Cardiac muscle cell (in vitro differentiated cells and primary cell): Measurements from ENCODE around the gene RARA. TPM values are rescaled to one million over a fixed set of nuclear protein-coding genes. Genes with fewer than 3 reads are reported as not detected.
A peak's percentile ranks its signal among the peaks of the same experiment; 100 is the strongest.

ENCODE experiments used
- DNase-seq, 2 donors: peaks; one replicate each; pipeline versions ENCODE4 v3.0.0 to v3.0.0-alpha.2; 2010 to 2017; ENCODE audit warnings: low read depth in 1 of 2, low spot score in 1 of 2
- H3K27ac ChIP-seq: fragments of 200-600 bp; sonication (generic); 2 replicates; pipeline ENCODE4 v1.5.1; 2016
- H3K27me3 ChIP-seq: fragments of 200-600 bp; sonication (generic); 2 replicates; pipeline ENCODE4 v1.6.0; 2016; ENCODE audit warnings: control low read depth
- H3K36me3 ChIP-seq: fragments of 200-600 bp; sonication (generic); 2 replicates; pipeline ENCODE4 v1.5.1; 2016; ENCODE audit warnings: control low read depth
- H3K4me1 ChIP-seq: fragments of 200-600 bp; sonication (generic); 2 replicates; pipeline ENCODE4 v1.8.1; 2017; ENCODE audit warnings: low read depth, mild to moderate bottlenecking, mixed run types
- H3K4me3 ChIP-seq: fragments of 200-600 bp; sonication (generic); 2 replicates; pipeline ENCODE4 v1.5.1; 2016; ENCODE audit warnings: mild to moderate bottlenecking
- H3K9me3 ChIP-seq: fragments of 200-600 bp; sonication (generic); 2 replicates; pipeline ENCODE4 v1.5.1; 2017; ENCODE audit warnings: low read depth, mild to moderate bottlenecking, control low read depth
- CTCF ChIP-seq: IDR thresholded peaks from 2 replicates; pipeline ENCODE4 v1.5.1; 2012; ENCODE audit warnings: low read depth, mild to moderate bottlenecking, low read length
- polyA plus RNA-seq: library from polyadenylated mRNA; unstranded; fragments of >200 nt; fragmentation: Nextera tagmentation; extraction: Ambion mirVana; gene quantifications from 2 replicates; pipeline ENCODE4 v1.2.1, GENCODE V29; 2016
- total RNA-seq: library from RNA; depleted of rRNA; stranded (reverse); fragments of >200 nt; gene quantifications from 2 replicates; pipeline ENCODE4 v1.2.3, GENCODE V29; 2016

RARA gene
- total and polyA plus RNA-seq, 2 experiments from 2014 or later = 33.2 to 61.3 TPM

GRCh38 chr17:40307001-40307730 is 1.8 kb upstream of the RARA start:
- TF ChIP-seq CTCF = no peak
- Histone ChIP-seq H3K36me3 (no peaks in the 10 kb centered on the region), H3K27ac (peak overlapping the region; percentile 56), H3K4me1 (peaks cover 52% of the 10 kb centered on the region), H3K4me3 (no peak overlapping the region), H3K27me3 (no peaks in the 10 kb centered on the region), H3K9me3 (no peaks in the 10 kb centered on the region)
- DNase-seq = peak in 1 of 2 donors; percentile 81

GRCh38 chr17:40307740-40308239 is 1.2 kb upstream of the RARA start:
- Histone ChIP-seq H3K9me3 (no peaks in the 10 kb centered on the region), H3K4me3 (no peak overlapping the region), H3K4me1 (peaks cover 58% of the 10 kb centered on the region), H3K27ac (no peak overlapping the region), H3K27me3 (no peaks in the 10 kb centered on the region), H3K36me3 (no peaks in the 10 kb centered on the region)
- peak in 1 of 2 donors; percentile 67 for DNase-seq
- no peak for TF ChIP-seq CTCF

GRCh38 chr17:40309949-40310510 is 1.1 kb downstream of the RARA start:
- no peak for TF ChIP-seq CTCF
- peak overlapping the region; percentile 97 for H3K4me3 ChIP-seq
- peak overlapping the region; percentile 61 for H3K27ac ChIP-seq
- H3K9me3 ChIP-seq = no peaks in the 10 kb centered on the region
- no peak for DNase-seq
- peaks cover 78% of the 10 kb centered on the region for H3K4me1 ChIP-seq
- H3K36me3 ChIP-seq = no peaks in the 10 kb centered on the region
- no peaks in the 10 kb centered on the region for H3K27me3 ChIP-seq

- Histone ChIP-seq H3K4me1 (peaks cover 87% of the 10 kb centered on the region), H3K27ac (peak overlapping the region; percentile 47), H3K27me3 (no peaks in the 10 kb centered on the region), H3K36me3 (no peaks in the 10 kb centered on the region), H3K9me3 (no peaks in the 10 kb centered on the region), H3K4me3 (peak overlapping the region; percentile 97)
- DNase-seq = no peak
- no peak for TF ChIP-seq CTCF
Measured at GRCh38 chr17:40310882-40311391, 2.0 kb downstream of the RARA start.

GRCh38 chr17:40311575-40311974 is 2.6 kb downstream of the RARA start:
- H3K4me1 ChIP-seq = peaks cover 86% of the 10 kb centered on the region
- no peaks in the 10 kb centered on the region for H3K9me3 ChIP-seq
- TF ChIP-seq CTCF = no peak
- peak overlapping the region; percentile 2 for H3K4me3 ChIP-seq
- H3K27me3 ChIP-seq = no peaks in the 10 kb centered on the region
- H3K36me3 ChIP-seq = no peaks in the 10 kb centered on the region
- H3K27ac ChIP-seq = peak overlapping the region; percentile 79
- DNase-seq = no peak
